ENCODE results near the gene APOM.

- peak in 3 of 11 experiments; percentile 12 to 21 (median 13) for TF ChIP-seq CTCF (IDR thresholded peaks at IDR 0.05 in 8 of 11, conservative IDR thresholded peaks at IDR 0.05 in 3 of 11)
- TF ChIP-seq POLR2A (IDR thresholded peaks at IDR 0.05) = peak in 2 of 3 donors; percentile 84 to 89
- peak; percentile 95 to 96 (median 96) for TF ChIP-seq POLR2AphosphoS5 (IDR thresholded peaks at IDR 0.05)
Measured at GRCh38 chr6:31619805-31620585, 35.7 kb upstream of the APOM start.
